Activated CD4-positive, alpha-beta memory T cell treated with anti-CD3 and anti-CD28 coated beads for 36 hours (primary cell): ENCODE measurements around the gene SLC39A2. TPM values are rescaled to one million over a fixed set of nuclear protein-coding genes. Genes with fewer than 3 reads are reported as not detected.
"Not testable (repeated sequence)": the region's sequence is repeated elsewhere in the genome, so short reads cannot be mapped to it uniquely, and the experiment has no call there.

Experiments used
- CTCF ChIA-PET: fragments of 350-600 bp; sonication (Branson Sonifier 250); formaldehyde crosslinking; loops from one replicate; lab custom pipeline; 2021; ENCODE audit warnings: antibody characterized with exemption, inconsistent platforms; lab: Charles Lee
- POLR2A ChIA-PET: fragments of 350-600 bp; sonication (Branson Sonifier 250); formaldehyde crosslinking; loops from one replicate; lab custom pipeline; 2021; ENCODE audit warnings: antibody characterized with exemption; lab: Charles Lee
- DNase-seq: peaks from one replicate; pipeline ENCODE4 v3.0.0-alpha.2; 2020
- H3K27ac Mint-ChIP-seq: one replicate; pipeline ENCODE4 v1.8.0; 2021; ENCODE audit warnings: mixed read lengths
- H3K27me3 Mint-ChIP-seq: one replicate; pipeline ENCODE4 v1.8.0; 2021; ENCODE audit warnings: mixed read lengths
- H3K36me3 Mint-ChIP-seq: one replicate; pipeline ENCODE4 v1.8.0; 2021; ENCODE audit warnings: mixed read lengths
- H3K4me1 Mint-ChIP-seq: one replicate; pipeline ENCODE4 v1.8.0; 2021; ENCODE audit warnings: low read depth, mixed read lengths
- H3K4me3 Mint-ChIP-seq: one replicate; pipeline ENCODE4 v1.8.0; 2021; ENCODE audit warnings: mild to moderate bottlenecking, mixed read lengths
- H3K9me3 Mint-ChIP-seq: one replicate; pipeline ENCODE4 v1.8.0; 2021; ENCODE audit warnings: mixed read lengths
- intact Hi-C: fragments of 100-400 bp; cut with micrococcal nuclease; formaldehyde crosslinking; loops from one replicate; pipeline ENCODE4 v1.15.1; 2023
- total RNA-seq, 2 experiments: library from RNA; stranded (reverse); gene quantifications; one replicate each; pipeline ENCODE4 v1.2.3, GENCODE V29; 2021

The SLC39A2 gene
- total RNA-seq, 2 experiments from 2014 or later, result 0.17 TPM; not detected in 1

DNA sequence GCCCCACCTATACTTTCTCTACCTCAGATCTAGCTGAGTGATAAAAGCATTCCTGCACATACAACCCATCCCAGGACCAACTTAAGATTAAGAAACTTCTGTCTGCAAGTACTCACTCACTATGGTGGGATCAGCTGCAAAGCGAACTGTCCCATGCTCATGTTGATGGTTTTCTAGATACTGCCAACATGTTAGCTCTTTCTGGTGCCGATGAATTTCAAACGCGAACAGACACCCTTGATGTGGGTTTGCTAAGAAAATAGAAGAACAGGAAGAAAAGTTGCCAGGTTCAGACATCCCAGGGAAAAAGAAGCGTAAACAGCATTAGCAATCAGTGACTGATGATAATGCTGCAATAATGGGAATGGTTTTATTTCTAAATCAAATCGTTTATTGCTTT, 1.5 kb upstream of the SLC39A2 start:
- Mint-ChIP-seq H3K9me3 (no peaks in the 10 kb centered on the region), H3K27ac (no peak overlapping the region), H3K4me3 (no peak overlapping the region), H3K36me3 (peaks cover 33% of the 10 kb centered on the region), H3K4me1 (peaks cover 10% of the 10 kb centered on the region), H3K27me3 (no peaks in the 10 kb centered on the region)
- no peak for DNase-seq
- intact Hi-C loops, result no loop called here
- ChIA-PET POLR2A (interaction anchor here (0.6 kb wide), 1 partner anchor 62 kb away, joined by 3 read pairs; no protein-coding TSS in a partner anchor), CTCF (interaction anchor here (0.7 to 9.0 kb wide), 7 partner anchors 8 to 95 kb away, joined by 3 to 70 read pairs (median 3); no protein-coding TSS in a partner anchor)

DNA sequence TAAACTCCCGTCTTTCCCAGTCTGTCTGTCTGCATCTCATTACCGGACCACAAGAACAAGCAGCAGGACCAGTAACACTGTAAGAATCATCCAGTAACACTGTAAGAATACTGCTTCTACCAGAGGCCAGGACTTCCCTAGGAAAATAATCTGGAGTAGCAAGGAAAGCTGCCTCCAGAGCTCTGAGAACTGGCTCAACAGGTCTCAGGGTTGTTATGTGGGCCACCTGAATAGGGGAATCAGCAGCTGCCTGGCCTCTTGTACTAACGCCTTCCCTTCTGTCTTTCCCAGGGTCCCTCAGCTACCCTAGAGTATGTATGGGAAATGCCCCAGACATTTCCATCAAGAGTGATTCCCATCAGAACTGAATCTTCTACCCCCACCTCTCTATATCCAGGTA, 954 bp upstream of the SLC39A2 start:
- Mint-ChIP-seq H3K9me3 (no peaks in the 10 kb centered on the region), H3K27me3 (no peaks in the 10 kb centered on the region), H3K4me3 (no peak overlapping the region), H3K36me3 (peaks cover 31% of the 10 kb centered on the region), H3K27ac (no peak overlapping the region), H3K4me1 (peaks cover 9% of the 10 kb centered on the region)
- intact Hi-C loops, result no loop called here
- ChIA-PET CTCF (interaction anchor here (0.7 to 9.0 kb wide), 4 partner anchors 16 to 37 kb away, joined by 3 to 70 read pairs (median 12); no protein-coding TSS in a partner anchor), POLR2A (no interaction called here)
- DNase-seq, result no peak

DNA sequence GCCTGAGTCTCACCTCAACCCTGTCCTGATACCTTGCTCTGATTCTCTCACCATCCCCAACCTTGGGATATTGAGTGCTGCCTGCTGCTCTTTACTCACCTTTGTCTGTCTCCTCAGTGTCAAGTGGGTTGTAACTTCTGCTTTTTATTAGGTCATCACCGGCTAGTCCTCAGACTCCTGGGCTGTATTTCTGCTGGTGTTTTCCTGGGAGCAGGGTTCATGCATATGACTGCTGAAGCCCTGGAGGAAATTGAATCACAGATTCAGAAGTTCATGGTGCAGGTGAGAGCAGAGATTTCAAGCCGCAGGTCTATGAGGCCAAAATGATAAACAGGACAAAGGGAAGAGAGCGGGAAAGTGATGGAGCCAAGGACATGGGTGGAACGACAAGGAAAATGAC, 498 bp downstream of the SLC39A2 start:
- CTCF ChIA-PET, result interaction anchor here (0.6 to 9.0 kb wide), 5 partner anchors 15 to 93 kb away, joined by 3 to 70 read pairs (median 5); partner anchors contain the start of gene RNASE8
- intact Hi-C loops, result no loop called here
- Mint-ChIP-seq H3K36me3 (peaks cover 23% of the 10 kb centered on the region), H3K27me3 (no peaks in the 10 kb centered on the region), H3K27ac (no peak overlapping the region), H3K4me1 (peaks cover 6% of the 10 kb centered on the region), H3K9me3 (no peaks in the 10 kb centered on the region), H3K4me3 (no peak overlapping the region)
- POLR2A ChIA-PET, result no interaction called here
- DNase-seq, result no peak

DNA sequence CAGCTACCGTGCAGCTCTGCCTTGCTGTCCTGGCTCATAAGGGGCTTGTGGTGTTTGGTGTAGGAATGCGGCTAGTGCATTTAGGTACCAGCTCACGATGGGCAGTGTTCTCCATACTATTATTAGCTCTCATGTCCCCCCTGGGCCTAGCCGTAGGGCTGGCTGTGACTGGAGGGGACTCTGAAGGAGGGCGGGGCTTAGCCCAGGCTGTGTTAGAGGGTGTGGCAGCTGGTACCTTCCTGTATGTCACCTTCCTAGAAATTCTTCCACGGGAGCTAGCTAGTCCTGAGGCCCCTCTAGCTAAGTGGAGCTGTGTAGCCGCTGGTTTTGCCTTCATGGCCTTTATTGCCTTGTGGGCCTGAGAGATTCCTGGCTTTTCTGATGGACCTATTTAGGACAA, 2.1 kb downstream of the SLC39A2 start:
- Mint-ChIP-seq H3K27ac (no peak overlapping the region), H3K36me3 (peaks cover 7% of the 10 kb centered on the region), H3K4me1 (peaks cover 2% of the 10 kb centered on the region), H3K27me3 (no peaks in the 10 kb centered on the region), H3K4me3 (no peak overlapping the region), H3K9me3 (no peaks in the 10 kb centered on the region)
- DNase-seq, result no peak
- ChIA-PET POLR2A (no interaction called here), CTCF (interaction anchor here (1.2 to 9.0 kb wide), 3 partner anchors 13 to 102 kb away, joined by 3 to 70 read pairs (median 22); no protein-coding TSS in a partner anchor)
- intact Hi-C loops, result no loop called here

DNA sequence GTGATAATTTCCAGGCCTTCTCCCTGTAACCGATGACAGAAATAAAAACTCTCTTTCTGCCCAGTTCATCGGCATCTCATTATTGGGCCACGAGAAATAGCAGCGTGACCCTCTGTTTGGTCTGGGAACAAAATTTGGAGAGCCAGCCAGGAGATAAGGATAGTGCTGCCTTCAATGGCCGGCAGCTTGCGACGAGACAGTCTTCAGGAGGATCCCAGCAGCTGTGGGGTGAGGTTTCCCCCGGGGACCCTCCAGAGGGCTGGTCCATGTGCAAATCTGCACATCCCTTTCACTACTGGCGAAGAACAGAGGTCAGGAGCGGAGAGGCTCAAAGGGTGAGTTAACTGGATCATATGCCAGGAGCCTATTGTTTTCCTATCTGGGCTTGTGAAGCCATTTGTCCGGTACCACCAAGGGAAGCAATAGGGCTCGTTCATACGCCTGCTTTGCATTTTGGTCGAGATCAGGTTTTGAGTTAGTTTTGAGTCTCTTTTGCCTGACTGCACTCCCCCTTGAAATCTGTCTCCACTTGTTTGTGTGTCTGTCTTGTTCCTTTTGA, 4.8 kb downstream of the SLC39A2 start:
- no peak for DNase-seq
- CTCF ChIA-PET, result interaction anchor here (1.3 to 3.7 kb wide), 4 partner anchors 11 to 102 kb away, joined by 3 to 50 read pairs (median 5); no protein-coding TSS in a partner anchor
- Mint-ChIP-seq H3K9me3 (no peaks in the 10 kb centered on the region), H3K4me3 (no peak overlapping the region), H3K27me3 (no peaks in the 10 kb centered on the region), H3K4me1 (no peaks in the 10 kb centered on the region), H3K27ac (no peak overlapping the region), H3K36me3 (no peaks in the 10 kb centered on the region)
- intact Hi-C loops, result no loop called here
- POLR2A ChIA-PET, result no interaction called here

DNA sequence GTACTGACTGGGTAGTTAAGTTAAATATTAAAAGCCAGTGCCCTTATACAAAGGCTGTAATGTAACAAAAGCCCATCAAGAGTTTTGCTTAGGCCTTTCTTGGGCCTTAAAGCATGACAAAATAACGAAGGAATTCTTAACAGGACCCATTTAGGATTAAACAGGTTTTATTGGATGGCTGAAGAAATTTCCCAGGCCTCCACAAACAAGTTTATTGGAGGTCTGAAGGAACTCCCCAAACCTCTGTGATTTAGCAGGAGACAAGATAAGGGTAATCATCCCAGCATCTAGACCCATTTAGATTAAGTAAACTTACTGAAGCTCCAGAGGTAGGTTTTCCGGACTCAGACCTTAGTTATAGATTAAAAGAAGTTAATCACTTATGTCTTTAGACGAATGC, 10.6 kb downstream of the SLC39A2 start:
- POLR2A ChIA-PET, H3K27me3 Mint-ChIP-seq, H3K27ac Mint-ChIP-seq, H3K4me1 Mint-ChIP-seq, H3K4me3 Mint-ChIP-seq, DNase-seq, intact Hi-C loops, H3K9me3 Mint-ChIP-seq, H3K36me3 Mint-ChIP-seq: not testable (repeated sequence)
- CTCF ChIA-PET, result interaction anchor here (0.7 to 12.7 kb wide), 3 partner anchors 77 to 95 kb away, joined by 4 to 278 read pairs (median 146); partner anchors contain the start of gene ZNF219

DNA sequence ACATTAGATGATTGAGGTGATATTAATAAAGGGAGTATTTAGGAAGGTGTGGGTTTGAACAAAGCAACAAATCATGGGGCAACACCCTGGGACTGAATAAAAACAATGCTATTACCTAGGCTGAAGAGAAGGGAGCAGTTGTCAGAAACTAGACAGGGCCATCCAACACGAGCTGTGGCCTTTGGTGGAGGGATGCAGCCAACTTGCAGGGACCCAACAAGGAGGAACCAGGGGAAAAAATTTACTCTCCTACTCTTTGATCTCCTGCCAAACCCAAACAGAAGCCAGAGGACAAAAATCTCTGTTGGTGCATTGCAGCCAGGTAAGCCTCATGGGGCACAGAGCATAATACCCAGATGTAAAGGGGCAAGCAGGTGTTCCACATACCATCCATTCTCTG, 12.0 kb downstream of the SLC39A2 start:
- no peaks in the 10 kb centered on the region for H3K36me3 Mint-ChIP-seq
- POLR2A ChIA-PET, result interaction anchor here (1.0 kb wide), 1 partner anchor 15 kb away, joined by 3 read pairs; no protein-coding TSS in a partner anchor
- intact Hi-C loops, result no loop called here
- no peak overlapping the region for H3K4me3 Mint-ChIP-seq
- DNase-seq, result no peak
- no peaks in the 10 kb centered on the region for H3K4me1 Mint-ChIP-seq
- H3K27me3 Mint-ChIP-seq, result peaks cover 2% of the 10 kb centered on the region
- H3K27ac Mint-ChIP-seq, result no peak overlapping the region
- CTCF ChIA-PET, result interaction anchor here (2.2 to 12.7 kb wide), 5 partner anchors 29 to 94 kb away, joined by 6 to 334 read pairs (median 146); partner anchors contain the start of genes TMEM253 and ZNF219
- no peaks in the 10 kb centered on the region for H3K9me3 Mint-ChIP-seq

DNA sequence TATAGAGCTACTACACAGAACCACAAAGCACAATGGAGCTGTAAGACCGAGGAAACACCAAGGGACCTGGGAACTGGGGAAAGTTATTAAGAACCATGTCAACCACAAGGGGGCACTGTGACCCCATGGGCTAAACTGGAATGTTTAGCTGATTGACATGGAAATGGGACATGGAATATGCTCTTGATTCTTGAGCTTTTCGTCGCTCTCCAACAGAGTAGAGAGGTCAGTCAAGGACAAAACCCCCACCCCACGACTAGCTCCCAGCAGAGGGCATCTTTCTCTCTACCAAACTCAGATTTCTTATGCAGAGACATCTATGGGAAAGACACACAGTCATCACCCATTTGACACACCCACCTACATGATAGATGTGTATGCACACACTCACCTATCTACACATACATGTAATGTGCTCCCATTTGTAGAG, 15.7 kb downstream of the SLC39A2 start:
- Mint-ChIP-seq H3K27me3 (peaks cover 2% of the 10 kb centered on the region), H3K4me1 (no peaks in the 10 kb centered on the region), H3K4me3 (no peak overlapping the region), H3K9me3 (no peaks in the 10 kb centered on the region), H3K36me3 (no peaks in the 10 kb centered on the region), H3K27ac (no peak overlapping the region)
- DNase-seq, result peak; percentile 85
- ChIA-PET POLR2A (interaction anchor here (0.6 to 2.5 kb wide), 4 partner anchors 73 to 172 kb away, joined by 4 to 13 read pairs (median 5); no protein-coding TSS in a partner anchor), CTCF (interaction anchor here (0.5 to 12.7 kb wide), 45 partner anchors 9 to 606 kb away, joined by 3 to 334 read pairs (median 7); partner anchors contain the start of genes ARHGEF40, NDRG2, RNASE13 and SLC39A2)
- intact Hi-C loops, result loop anchor here (1.0 kb wide), 4 partner anchors 26 to 122 kb away; no protein-coding TSS in a partner anchor

DNA sequence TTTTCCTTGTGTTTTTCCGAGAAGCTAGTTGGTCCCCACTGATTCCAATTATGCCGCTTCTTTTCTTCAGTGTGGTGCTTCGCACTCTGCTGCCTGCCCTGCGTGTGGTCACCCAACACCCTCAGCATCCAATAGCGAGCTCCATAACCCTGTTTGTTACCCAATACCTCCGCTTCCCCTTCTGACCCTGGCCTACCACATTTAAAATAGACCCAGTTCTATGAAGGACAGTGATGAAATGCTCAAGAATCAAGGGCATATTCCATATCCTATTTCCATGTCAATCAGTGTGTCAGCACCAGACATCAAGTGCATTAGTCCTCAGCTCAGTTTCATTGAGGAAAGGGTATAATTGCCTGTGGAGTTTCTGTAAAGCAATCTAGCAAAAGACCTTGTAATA, 16.2 kb downstream of the SLC39A2 start:
- POLR2A ChIA-PET, result interaction anchor here (0.9 to 2.5 kb wide), 3 partner anchors 72 to 89 kb away, joined by 4 to 13 read pairs (median 5); no protein-coding TSS in a partner anchor

DNA sequence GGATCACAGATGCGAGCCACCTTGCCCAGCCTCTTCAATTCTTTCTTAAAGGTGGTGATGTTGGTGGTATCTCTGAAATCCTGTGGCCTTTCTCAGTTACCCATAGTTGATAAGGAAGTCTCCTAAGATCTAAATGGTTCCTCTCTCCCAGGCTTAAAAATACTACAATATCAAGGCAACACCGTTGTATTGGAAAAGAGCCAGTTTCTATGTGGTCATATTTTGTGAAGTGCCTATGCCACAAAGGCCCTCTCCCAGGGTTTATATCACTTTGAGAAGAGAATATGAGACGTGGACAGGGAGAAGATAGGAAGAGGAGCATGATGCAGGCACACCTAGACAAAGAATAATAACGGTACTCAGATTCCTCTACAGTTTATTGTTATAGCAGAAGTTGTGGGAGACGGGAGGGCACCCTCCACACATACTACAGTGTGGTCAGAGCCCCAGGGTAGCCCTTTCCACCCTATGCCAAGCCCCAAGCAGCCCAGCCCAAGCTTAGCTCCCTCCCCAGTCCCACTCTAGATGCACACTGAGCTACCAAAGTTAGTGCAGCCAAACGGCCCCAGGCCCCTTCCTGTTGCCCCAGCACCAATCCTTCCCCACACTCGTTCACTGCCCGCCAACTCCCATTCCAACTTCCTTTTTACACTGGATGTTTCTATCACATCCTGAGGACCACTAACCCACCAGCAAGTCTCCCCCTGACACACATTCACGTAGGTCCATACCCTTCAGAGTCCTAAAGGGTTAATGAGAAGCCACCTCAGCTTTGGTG, 17.5 kb downstream of the SLC39A2 start:
- H3K4me1 Mint-ChIP-seq, result no peaks in the 10 kb centered on the region
- POLR2A ChIA-PET, result no interaction called here
- H3K36me3 Mint-ChIP-seq, result no peaks in the 10 kb centered on the region
- no peaks in the 10 kb centered on the region for H3K9me3 Mint-ChIP-seq
- no peak overlapping the region for H3K4me3 Mint-ChIP-seq
- CTCF ChIA-PET, result interaction anchor here (0.9 to 12.7 kb wide), 9 partner anchors 8 to 89 kb away, joined by 3 to 334 read pairs (median 70); partner anchors contain the start of genes RNASE13, SLC39A2, TMEM253 and ZNF219
- intact Hi-C loops, result no loop called here
- no peak for DNase-seq
- H3K27ac Mint-ChIP-seq, result no peak overlapping the region
- H3K27me3 Mint-ChIP-seq, result peaks cover 1% of the 10 kb centered on the region

More for the DNA sequence above, 16.2 kb downstream of the SLC39A2 start:
- Mint-ChIP-seq H3K36me3 (no peaks in the 10 kb centered on the region), H3K27me3 (peaks cover 2% of the 10 kb centered on the region), H3K27ac (no peak overlapping the region), H3K4me3 (no peak overlapping the region), H3K4me1 (no peaks in the 10 kb centered on the region), H3K9me3 (no peaks in the 10 kb centered on the region)
- no peak for DNase-seq
- intact Hi-C loops, result no loop called here
- CTCF ChIA-PET, result interaction anchor here (0.5 to 12.7 kb wide), 43 partner anchors 9 to 607 kb away, joined by 3 to 334 read pairs (median 7); partner anchors contain the start of genes ARHGEF40, NDRG2, RNASE13 and SLC39A2

DNA sequence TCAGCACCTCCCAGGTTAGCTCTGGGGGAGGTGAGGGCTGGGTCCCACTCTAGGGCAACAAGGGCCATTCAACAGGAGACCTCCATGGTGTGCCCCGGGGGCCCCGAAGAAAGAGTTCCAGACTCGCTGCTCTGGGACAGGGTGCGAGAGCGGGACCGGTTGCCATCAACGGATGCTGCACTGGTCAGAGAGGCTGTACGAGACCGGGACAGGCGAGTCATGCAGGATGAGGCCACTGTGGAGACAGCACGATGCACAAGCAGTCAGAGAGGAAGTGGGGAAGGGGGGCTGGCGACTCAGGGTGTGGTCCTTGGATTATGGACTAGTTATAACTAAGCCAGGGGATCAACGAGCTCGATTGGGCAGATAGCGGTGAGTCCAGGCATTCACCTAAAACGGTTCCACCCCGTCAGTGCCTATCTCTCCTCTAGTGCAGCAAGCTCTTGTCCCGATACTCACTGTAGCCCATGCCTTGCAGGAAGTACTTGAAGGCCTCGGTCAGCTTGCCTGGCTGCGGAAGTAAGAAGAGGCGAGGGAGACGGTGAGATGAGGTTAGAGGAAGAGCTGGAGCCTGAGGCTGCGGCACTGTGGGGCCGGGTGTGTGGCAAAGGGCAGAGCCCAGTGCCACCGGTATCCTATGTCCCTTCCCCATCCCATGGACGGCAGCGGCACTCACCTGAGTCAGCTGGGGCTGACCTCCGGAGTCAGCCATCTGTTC, 18.6 kb downstream of the SLC39A2 start:
- ChIA-PET CTCF (interaction anchor here (0.9 to 12.7 kb wide), 7 partner anchors 9 to 88 kb away, joined by 3 to 334 read pairs (median 115); partner anchors contain the start of genes TMEM253 and ZNF219), POLR2A (no interaction called here)
- H3K4me1 Mint-ChIP-seq, result no peaks in the 10 kb centered on the region
- no peaks in the 10 kb centered on the region for H3K27me3 Mint-ChIP-seq
- H3K36me3 Mint-ChIP-seq, result no peaks in the 10 kb centered on the region
- H3K9me3 Mint-ChIP-seq, result no peaks in the 10 kb centered on the region
- no peak overlapping the region for H3K4me3 Mint-ChIP-seq
- no peak for DNase-seq
- no peak overlapping the region for H3K27ac Mint-ChIP-seq
- intact Hi-C loops, result no loop called here
